GM18511 (cell line): ENCODE measurements around the gene EMP3.
"Not testable (repeated sequence)": the region's sequence is repeated elsewhere in the genome, so short reads cannot be mapped to it uniquely, and the experiment has no call there.

Experiments
- ATAC-seq: cut with Tn5 transposase; IDR thresholded peaks from one replicate; pipeline ENCODE4 v1.9.1; 2021; ENCODE audit warnings: mild to moderate bottlenecking, moderate library complexity; ENCODE audit not compliant: unreplicated experiment

The EMP3 gene, protein sequence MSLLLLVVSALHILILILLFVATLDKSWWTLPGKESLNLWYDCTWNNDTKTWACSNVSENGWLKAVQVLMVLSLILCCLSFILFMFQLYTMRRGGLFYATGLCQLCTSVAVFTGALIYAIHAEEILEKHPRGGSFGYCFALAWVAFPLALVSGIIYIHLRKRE

GRCh38 chr19:48325265-48325910 is at the start of gene EMP3:
Gene EMP3, plus strand, starts transcription at chr19:48325552. Its CDS starts 1,293 bp downstream, at chr19:48326845.
- no peak for ATAC-seq

- ATAC-seq = no peak
Observed at GRCh38 chr19:48279747-48280146, 45.6 kb upstream of the EMP3 start.

- ATAC-seq = no peak
Observed at GRCh38 chr19:48283908-48284307, 41.4 kb upstream of the EMP3 start.

DNA sequence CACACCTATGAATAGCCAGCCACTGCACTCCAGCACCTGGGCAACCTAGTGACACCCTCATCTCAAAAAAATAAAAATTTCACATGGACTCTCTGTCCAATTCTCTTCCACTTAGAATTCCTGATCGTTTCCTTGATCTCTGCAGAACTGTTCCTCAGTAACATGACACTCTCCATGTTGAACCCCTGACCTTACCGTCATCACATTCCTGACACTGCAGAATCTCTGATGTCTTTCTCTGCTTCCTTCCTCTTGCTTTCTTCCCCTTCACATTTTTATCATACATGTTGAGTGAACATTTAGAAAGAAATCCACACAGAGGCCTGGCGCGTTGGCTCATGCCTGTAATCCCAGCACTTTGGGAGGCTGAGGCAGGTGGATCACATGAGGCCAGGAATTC is 40.5 kb upstream of the EMP3 start:
- ATAC-seq = no peak

DNA sequence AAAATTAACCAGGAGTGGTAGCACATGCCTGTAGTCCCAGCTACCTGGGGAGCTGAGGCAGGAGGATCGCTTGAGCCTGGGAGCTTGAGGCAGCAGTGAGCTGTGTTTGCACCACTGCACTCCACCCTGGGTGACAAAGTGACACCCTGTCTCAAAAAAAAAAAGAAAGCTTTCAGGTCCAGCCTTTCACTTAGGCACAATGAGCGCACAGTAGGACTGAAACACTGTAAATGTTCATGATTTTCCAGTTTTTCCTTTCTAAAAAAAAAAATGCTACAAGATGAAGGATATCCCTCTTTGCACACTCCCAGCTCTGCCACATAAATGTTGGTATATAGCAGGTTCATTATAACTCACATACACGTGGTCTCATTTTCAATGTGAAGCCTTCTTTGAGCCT is 37.6 kb upstream of the EMP3 start:
- ATAC-seq = no peak

GRCh38 chr19:48290401-48290770 is 35.0 kb upstream of the EMP3 start:
- ATAC-seq = no peak

DNA sequence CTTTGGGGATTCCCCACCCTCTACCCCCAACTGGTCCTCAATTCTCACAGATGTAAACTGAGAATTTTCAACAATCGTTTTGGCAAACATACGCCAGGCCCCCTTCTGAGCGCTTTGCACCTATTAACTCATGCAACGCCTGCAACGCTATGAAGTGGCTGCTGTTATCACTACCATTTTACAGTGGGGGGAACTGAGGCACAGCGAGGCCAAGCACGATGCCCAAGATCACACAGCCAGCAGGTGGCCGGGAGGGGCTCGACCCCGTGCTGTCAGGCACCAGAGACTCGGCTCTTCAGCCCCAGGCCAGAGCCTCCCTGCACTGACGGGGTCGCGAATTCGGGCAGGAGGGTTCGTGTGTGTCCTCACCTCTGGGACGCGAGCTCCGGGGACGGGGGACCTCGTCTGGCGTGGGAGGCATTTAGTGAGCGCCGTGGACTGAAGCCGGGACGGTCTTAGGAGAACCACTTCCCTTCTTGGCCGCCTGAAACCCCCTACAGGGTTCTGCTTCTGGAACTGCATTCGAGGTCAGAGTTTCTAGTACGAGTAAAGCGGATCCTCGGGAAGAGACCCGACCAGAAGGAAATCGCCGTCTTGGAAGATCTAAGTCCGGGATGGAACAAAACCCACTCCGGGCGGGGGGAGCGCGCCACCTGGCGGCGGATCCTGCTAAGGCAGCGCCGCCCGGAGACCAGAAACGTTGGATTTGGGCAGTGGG is 34.4 kb upstream of the EMP3 start:
- ATAC-seq = no peak

GRCh38 chr19:48291489-48291815 is 33.9 kb upstream of the EMP3 start:
- not testable (repeated sequence) for ATAC-seq

DNA sequence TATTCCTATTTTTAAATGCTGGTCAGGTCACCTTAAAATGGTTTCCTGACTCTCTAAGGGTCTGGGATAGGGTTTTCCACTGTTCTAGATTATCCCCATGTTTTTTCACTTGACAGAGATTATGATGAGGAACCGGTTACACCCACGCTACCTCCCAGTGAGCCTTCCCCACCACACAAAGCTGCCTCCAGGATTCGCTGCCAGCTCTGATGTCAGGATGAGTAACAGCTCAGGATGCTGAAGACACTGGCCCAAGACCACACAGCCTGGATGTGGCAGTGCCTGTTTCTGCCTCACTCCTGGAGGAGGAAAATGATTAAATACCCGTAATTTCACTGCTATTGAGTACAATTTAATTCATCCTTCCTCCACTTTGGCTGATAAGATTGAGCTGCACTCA is 32.6 kb upstream of the EMP3 start:
- ATAC-seq = no peak

DNA sequence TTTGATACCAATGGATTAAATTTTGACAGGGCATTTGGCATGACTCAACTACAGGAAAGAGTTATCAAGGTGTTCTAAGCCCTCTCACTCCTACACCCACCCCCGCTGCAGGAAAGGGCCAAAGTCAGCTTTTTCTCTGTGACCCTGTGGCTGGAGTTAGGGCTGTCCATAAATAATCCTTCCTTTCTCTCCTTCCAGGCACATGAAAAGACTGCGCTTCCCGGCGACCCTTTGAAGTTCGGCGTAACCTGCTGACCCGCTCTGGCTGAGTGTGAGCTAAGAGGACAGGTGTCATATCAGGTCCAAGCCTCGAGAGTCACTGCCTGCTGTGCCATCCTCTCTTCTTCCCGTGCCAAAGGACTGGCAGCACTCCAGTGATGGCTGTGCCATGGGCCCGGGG is 29.9 kb upstream of the EMP3 start:
- ATAC-seq = no peak

DNA sequence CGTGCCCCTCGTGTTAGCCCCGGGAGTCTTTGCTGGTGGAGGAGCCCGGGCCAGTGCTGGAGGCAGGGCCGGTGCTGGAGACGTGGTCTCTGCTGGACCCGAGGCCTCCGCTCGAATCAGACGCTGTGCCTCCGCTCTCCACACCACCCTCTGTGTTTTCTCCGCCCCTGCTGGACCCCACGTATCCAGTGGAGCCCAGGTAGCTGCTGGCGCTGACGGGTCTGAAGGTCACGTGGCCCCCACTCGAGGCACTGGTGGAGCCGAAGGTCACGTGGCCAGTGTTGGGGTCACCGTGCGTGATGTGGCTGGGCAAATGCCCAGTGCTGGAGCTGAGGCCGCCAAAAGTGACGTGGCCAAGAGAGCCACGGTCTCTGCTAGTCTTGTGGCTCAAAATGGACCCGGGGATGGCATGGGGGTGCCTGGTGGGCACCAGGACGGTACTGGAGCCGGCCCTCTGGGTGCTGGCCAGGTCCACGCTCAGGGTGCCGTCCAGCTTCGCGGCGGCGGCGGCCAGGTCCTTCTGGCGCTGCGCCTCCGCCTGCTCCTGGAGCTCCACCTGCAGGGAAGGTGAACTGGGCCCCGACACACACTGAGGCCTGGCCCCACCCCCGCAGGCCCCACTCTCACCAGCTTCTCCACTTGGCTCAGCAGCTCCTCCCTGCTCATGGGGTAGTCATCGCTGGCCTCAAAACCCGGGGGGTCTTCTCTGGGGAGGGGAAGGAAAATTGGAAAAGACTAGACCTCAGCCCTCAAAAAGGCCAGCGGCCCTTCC is 28.2 kb upstream of the EMP3 start:
- no peak for ATAC-seq

DNA sequence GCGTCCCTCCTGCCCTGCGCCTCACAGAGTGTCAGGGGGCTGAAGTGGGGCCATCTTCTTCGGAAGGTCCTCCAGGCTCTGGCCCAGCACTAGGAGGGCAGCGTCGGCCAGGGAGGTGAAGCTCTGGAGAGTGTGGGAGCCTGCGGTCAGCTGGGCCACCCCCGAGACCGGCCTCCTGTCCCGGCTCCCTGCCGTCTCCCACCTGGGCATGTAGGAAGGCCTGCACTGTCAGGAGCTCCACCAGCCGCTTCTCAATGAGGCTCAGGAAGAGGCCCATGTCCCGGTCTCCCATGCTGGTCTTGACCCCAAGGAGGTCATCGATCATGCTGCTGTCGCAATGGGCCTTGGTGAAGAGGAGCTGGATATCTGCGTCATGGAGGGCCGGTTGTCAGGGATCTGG is 27.4 kb upstream of the EMP3 start:
- no peak for ATAC-seq

GRCh38 chr19:48301886-48302599 is 23.3 kb upstream of the EMP3 start:
- no peak for ATAC-seq

- ATAC-seq = no peak
Observed at GRCh38 chr19:48302600-48302959, 22.8 kb upstream of the EMP3 start.

GRCh38 chr19:48303367-48303766 is 22.0 kb upstream of the EMP3 start:
- no peak for ATAC-seq

DNA sequence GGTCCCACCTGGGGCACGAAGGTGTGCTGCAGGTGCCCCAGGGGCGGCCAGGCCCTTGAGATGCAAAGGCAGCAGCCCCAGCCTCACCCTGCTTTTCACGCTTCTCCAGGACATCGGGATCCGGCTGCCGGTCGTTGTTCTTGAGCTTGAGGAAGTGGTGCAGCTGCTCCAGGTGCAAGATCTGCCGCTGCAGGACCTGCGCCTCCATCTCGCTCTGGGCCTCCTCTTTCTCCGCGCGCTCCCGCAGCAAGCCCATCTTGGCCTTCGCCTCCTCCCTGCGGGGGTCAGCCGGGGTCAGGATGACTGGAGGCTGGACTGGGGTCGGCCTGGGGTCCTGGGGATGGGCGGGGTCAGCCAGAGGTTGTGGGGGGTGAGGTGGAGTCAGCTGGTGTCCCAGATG is 21.5 kb upstream of the EMP3 start:
- no peak for ATAC-seq

DNA sequence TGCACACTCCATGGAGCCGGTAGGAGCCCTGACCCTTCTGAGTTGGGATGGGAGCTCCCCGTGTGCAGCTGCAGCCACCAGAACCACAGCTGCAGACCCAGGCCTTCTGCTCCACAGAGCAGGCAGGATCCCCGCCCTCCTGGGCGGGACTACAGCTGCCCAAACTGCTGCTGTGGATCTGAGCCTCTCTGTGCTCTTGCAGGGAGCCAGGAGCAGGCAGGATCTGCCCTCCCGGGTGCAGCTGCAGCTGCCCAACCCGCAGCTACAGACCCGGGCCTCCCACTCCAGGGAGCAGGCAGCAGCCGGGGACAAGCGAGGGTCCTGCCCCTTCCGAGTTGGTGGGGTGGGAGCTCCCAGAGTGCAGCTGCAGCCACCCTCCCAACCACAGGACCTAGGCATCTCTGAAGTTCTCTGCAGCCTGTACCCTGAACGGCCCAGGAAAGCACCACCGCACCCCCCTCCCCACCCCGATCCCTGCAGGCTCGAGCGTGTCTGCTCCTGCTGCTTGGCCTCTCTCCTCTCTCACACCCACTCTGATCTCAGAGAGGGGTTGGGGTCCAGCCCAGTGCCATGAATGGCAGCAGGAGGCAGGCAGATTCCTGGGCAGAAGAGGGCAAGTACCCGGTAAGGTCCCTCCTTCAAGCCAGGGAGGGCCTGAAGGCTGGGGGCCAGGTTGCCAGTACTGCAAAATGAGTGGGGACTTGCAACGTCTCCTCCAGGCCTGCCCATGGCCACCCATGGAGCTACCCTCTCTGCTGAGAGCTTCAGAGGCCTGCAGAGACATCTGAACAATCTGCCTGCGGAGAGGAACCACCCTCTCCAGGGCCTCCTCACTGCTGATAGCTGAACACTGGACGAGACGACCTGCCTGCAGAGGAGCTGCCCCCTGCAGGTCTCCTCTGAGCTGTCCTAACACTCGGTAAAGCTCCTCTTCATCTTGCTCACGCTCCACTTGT is 16.4 kb upstream of the EMP3 start:
- ATAC-seq = no peak

DNA sequence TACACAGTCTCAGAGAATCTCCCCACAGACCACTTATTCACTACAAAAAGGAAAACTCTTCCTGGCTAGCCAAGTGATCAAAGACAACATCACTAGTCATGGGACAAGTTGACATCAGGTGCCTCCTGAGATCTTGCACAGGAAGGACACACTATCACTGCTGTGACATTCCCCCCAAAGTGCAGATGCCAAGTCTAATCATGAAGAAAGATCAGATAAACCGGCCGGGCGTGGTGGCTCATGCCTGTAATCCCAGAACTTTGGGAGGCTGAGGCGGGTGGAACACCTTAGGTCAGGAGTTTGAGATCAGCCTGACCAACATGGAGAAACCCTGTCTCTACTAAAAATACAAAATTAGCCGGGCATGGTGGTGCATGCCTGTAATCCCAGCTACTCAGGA is 15.6 kb upstream of the EMP3 start:
- ATAC-seq = not testable (repeated sequence)

DNA sequence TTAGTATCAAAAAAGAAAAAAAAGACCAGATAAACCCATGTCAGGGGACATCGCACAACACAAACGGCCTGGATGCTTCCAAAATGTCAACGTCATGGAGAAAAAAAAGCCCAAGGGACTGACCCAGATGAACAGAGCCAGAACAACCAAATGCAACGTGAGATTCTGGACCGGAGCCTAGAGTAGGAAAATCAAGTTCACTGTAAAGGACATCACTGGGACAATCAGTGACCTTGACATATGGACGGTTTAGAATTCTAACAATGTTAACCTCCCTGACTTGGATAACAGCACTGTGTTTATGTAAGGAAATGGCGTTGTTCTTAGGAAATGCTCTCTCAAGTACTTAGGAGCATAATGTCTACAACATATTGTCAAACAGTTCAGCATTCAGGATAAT is 15.1 kb upstream of the EMP3 start:
- ATAC-seq = no peak

DNA sequence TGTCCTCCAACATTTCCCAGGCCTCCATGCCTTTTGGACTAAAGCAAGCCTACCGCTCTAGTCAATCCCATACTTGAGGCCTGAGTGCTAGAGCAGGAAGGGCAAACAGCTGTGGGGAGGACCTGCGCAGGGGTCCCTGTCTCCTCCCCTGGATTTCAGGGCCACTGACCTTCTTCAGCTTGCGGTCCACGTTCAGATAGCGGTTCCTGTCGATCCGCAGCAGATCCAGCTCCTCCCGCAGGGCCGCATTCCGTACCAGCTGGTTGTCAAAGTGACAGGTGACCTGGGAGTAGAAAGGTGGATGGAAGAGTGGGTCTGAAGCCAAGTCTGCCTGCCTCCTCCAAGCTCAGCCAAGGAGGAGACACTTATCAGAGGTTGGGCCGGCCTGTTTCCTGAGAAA is 14.0 kb upstream of the EMP3 start:
- ATAC-seq = no peak
